GM12892 (cell line): ENCODE measurements around the gene RHEX. TPM values are rescaled to one million over a fixed set of nuclear protein-coding genes. Genes with fewer than 3 reads are reported as not detected.
"Not testable (repeated sequence)": the region's sequence is repeated elsewhere in the genome, so short reads cannot be mapped to it uniquely, and the experiment has no call there.

Experiments
- DNase-seq: peaks from one replicate; pipeline ENCODE4 v3.0.0; 2011; ENCODE audit not compliant: insufficient read length
- FAIRE-seq: peaks from 2 replicates; lab custom pipeline; 2011; peaks lifted over from hg19 to GRCh38; lab: Jason Lieb, UNC
- POLR2A ChIP-seq: IDR thresholded peaks from 2 replicates; pipeline ENCODE4 v1.6.1; 2011; ENCODE audit warnings: low read depth, low read length, control low read depth
- POLR2AphosphoS5 ChIP-seq: IDR thresholded peaks from 2 replicates; pipeline ENCODE4 v1.6.1; 2011; ENCODE audit warnings: low read depth, low read length, control low read depth
- TAF1 ChIP-seq: IDR thresholded peaks from 2 replicates; pipeline ENCODE4 v1.6.1; 2011; ENCODE audit warnings: low read depth, mild to moderate bottlenecking, control low read depth, low read length, borderline replicate concordance
- polyA plus RNA-seq: library from polyadenylated mRNA; unstranded; fragments of >200 nt; gene quantifications from one replicate; pipeline ENCODE4 v1.2.1, GENCODE V29; 2012; ENCODE audit warnings: missing spikeins, inconsistent platforms; ENCODE audit not compliant: missing spikeins

Gene RHEX, protein sequence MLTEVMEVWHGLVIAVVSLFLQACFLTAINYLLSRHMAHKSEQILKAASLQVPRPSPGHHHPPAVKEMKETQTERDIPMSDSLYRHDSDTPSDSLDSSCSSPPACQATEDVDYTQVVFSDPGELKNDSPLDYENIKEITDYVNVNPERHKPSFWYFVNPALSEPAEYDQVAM
- polyA plus RNA-seq: 1.8 TPM

- FAIRE-seq: peak; percentile 96
- TF ChIP-seq POLR2AphosphoS5 (0 out of 2 replicates have a peak, but pooled peaks have one; percentile 20), POLR2A (peak; percentile 39; the same call in 1 of the 2 replicates)
- DNase-seq: not testable (repeated sequence)
Measured at GRCh38 chr1:206052919-206053610, at the start of gene RHEX. RHEX (plus strand) TSS chr1:206053173; CDS start chr1:206097829, 44,656 bp downstream.

DNA sequence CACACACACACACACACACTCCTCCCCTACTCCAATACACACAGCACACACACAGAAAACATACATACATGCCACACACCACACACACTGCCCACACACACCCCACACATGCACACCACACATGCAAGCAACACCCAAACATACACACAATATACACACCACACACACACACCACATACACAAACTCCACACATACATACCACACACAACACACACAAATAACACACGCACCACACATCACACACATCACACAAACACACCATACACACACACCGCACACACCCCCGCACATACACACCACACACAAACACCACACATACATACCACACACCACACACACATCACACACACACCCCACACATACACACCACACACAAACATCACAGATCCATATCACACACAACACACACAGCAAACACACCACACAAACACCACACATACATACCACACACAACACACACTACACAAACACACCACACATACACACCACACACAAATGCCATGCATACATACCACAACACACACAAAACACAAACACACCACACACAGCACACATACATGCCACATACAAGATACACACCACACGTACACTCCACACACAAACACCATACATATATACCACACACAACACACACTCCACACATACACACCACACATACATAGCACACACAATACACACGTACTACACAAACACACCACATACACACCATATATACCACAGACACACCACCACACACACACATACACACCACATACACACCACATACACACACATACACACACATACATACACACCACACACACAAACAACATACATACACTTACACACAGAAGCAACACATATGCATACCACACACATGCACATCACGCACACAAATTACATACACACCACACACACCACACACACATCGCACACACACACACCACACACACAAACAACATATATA is 48.8 kb upstream of the RHEX start:
- TF ChIP-seq TAF1: no peak
- TF ChIP-seq POLR2AphosphoS5: no peak
- no peak for TF ChIP-seq POLR2A
- DNase-seq: no peak
- FAIRE-seq: no peak

- DNase-seq (no peak), FAIRE-seq (no peak)
- TF ChIP-seq POLR2A: no peak
- TF ChIP-seq POLR2AphosphoS5: no peak
- TF ChIP-seq TAF1: no peak
Measured at GRCh38 chr1:206004826-206005225, 48.1 kb upstream of the RHEX start.

GRCh38 chr1:206005234-206005633 is 47.7 kb upstream of the RHEX start:
- DNase-seq (no peak), FAIRE-seq (no peak)
- no peak for TF ChIP-seq TAF1

GRCh38 chr1:206005778-206006180 is 47.2 kb upstream of the RHEX start:
- DNase-seq (no peak), FAIRE-seq (no peak)
- no peak for TF ChIP-seq POLR2AphosphoS5
- TF ChIP-seq TAF1: no peak
- TF ChIP-seq POLR2A: no peak

DNA sequence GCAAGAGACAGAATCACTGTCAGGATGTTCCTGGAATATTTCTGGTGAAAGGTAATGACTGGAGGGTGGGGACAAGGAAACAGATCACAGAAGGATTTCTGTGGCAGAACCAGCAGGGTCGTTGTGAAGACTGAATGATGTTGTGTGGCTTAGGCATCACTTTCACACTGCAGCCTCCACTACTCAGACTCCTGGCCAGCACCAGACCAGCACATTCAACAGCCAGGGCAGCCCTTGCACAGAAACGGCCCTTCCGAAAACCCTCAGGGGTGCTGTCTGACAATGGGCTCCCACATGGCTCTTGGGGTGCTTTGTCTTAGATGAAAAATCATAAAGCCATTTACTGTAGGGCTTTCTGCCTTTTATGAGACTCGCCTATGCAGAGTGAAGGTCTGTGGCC is 46.0 kb upstream of the RHEX start:
- TF ChIP-seq TAF1 (no peak), POLR2AphosphoS5 (no peak), POLR2A (no peak)
- DNase-seq (no peak), FAIRE-seq (no peak)

GRCh38 chr1:206010060-206010459 is 42.9 kb upstream of the RHEX start:
- FAIRE-seq (no peak), DNase-seq (no peak)
- no peak for TF ChIP-seq TAF1
- TF ChIP-seq POLR2AphosphoS5: no peak
- no peak for TF ChIP-seq POLR2A

GRCh38 chr1:206011057-206011456 is 41.9 kb upstream of the RHEX start:
- TF ChIP-seq POLR2AphosphoS5 (no peak), POLR2A (no peak)
- no peak for DNase-seq
- no peak for FAIRE-seq

GRCh38 chr1:206012086-206012859 is 40.7 kb upstream of the RHEX start:
- FAIRE-seq (peak; percentile 93), DNase-seq (no peak)
- TF ChIP-seq POLR2A (no peak), TAF1 (no peak), POLR2AphosphoS5 (no peak)

- DNase-seq (no peak), FAIRE-seq (no peak)
- TF ChIP-seq POLR2AphosphoS5 (no peak), POLR2A (no peak), TAF1 (no peak)
Measured at GRCh38 chr1:206013026-206013795, 39.8 kb upstream of the RHEX start.

DNA sequence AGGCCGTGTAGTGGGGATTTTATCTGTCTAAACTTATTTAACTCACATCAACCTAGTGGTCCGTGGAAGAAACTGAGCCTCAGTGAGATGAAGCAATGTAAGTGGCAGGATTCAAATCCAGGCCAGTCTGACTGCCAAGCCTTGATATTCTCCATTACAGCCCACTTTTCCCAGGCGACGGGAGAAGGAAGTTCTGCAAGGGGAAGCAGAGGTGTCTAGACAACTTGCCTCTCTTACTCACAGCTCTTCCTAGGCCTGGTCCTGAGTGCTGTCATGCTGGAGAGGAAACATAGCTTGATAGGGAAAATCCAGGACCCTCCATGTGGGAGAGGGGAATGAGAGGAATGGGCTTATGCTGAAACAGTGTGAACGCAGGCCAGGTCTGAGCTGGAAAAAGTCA is 38.4 kb upstream of the RHEX start:
- no peak for FAIRE-seq
- no peak for TF ChIP-seq POLR2AphosphoS5
- TF ChIP-seq POLR2A: no peak
- TF ChIP-seq TAF1: no peak
- no peak for DNase-seq
